Activated CD8-positive, alpha-beta T cell treated with anti-CD3 and anti-CD28 coated beads for 36 hours (primary cell): ENCODE data around the gene ACOT7. TPM values are rescaled to one million over a fixed set of nuclear protein-coding genes. Genes with fewer than 3 reads are reported as not detected.

Experiments
- ATAC-seq: fragments of 200-7000 bp; cut with Tn5 transposase; one replicate; pipeline ENCODE4 v1.10.0; 2021; ENCODE audit warnings: mild to moderate bottlenecking, moderate library complexity
- CTCF ChIA-PET: fragments of 350-600 bp; sonication (Branson Sonifier 250); formaldehyde crosslinking; loops from one replicate; lab custom pipeline; 2021; ENCODE audit warnings: antibody characterized with exemption; lab: Charles Lee
- POLR2A ChIA-PET: fragments of 350-600 bp; sonication (Branson Sonifier 250); formaldehyde crosslinking; loops from one replicate; lab custom pipeline; 2021; ENCODE audit warnings: antibody characterized with exemption; lab: Charles Lee
- DNase-seq: peaks from one replicate; pipeline ENCODE4 v3.0.0-alpha.2; 2020
- H3K27ac Mint-ChIP-seq: one replicate; pipeline ENCODE4 v1.8.0; 2021; ENCODE audit warnings: mild to moderate bottlenecking, mixed read lengths
- H3K27me3 Mint-ChIP-seq: one replicate; pipeline ENCODE4 v1.8.0; 2021; ENCODE audit warnings: mixed read lengths
- H3K36me3 Mint-ChIP-seq: one replicate; pipeline ENCODE4 v1.8.0; 2021; ENCODE audit warnings: low read depth, mixed read lengths
- H3K4me1 Mint-ChIP-seq: one replicate; pipeline ENCODE4 v1.8.0; 2021; ENCODE audit warnings: low read depth, mixed read lengths
- H3K4me3 Mint-ChIP-seq: one replicate; pipeline ENCODE4 v1.8.0; 2021; ENCODE audit warnings: mild to moderate bottlenecking, moderate library complexity, mixed read lengths
- H3K9me3 Mint-ChIP-seq: one replicate; pipeline ENCODE4 v1.8.0; 2021; ENCODE audit warnings: mixed read lengths
- intact Hi-C: fragments of 100-400 bp; cut with micrococcal nuclease; formaldehyde crosslinking; loops from one replicate; pipeline ENCODE4 v1.10.0; 2022
- total RNA-seq, 2 experiments: library from RNA; stranded (reverse); gene quantifications; one replicate each; pipeline ENCODE4 v1.2.3, GENCODE V29; 2021
- TF ChIP-seq, protein P1 (sequence below): fragments of 200-600 bp; IDR thresholded peaks from one replicate; pipeline ENCODE4 v1.8.0; 2022; ENCODE audit warnings: antibody characterized with exemption, mild to moderate bottlenecking

The ACOT7 gene
- total RNA-seq, 2 experiments from 2014 or later, result 80.4 to 86.7 TPM

DNA sequence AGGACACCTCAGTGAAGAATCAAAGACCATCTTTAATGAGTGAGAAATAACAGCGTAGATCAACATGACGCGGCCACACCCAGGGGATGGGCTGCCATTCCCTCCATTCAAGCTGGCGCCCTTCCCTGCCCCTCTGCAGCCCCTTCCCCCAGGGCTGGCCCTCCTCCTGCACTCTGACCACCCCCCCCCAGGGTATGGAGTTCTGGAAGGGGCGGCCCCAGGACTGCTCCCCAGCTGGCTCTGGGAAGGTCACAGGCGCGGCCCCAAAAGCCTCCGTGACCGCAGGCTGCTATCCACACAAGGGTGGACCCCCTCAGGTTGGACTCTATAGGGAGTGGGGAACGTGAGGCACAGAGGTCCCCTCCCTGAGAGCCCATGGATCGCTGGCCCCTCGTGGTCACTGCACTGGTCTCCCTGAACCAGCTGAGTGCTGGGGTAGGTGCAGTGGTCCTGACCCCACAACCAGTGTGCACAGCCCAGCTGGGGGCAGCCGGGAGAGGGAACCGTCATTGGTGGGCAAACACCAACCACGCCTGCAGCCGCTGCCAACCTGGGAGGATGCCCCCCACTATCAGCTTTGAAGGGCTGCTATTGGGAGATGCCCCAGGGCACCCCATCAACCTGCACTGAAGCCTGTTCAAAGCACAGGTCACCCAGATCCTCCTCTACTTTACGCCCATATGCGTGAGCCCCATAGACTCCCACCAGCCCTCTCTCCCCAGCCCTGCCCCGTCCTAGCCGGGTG lies 116.6 kb downstream of the ACOT7 start:
- no peak for ATAC-seq
- POLR2A ChIA-PET, result no interaction called here

DNA sequence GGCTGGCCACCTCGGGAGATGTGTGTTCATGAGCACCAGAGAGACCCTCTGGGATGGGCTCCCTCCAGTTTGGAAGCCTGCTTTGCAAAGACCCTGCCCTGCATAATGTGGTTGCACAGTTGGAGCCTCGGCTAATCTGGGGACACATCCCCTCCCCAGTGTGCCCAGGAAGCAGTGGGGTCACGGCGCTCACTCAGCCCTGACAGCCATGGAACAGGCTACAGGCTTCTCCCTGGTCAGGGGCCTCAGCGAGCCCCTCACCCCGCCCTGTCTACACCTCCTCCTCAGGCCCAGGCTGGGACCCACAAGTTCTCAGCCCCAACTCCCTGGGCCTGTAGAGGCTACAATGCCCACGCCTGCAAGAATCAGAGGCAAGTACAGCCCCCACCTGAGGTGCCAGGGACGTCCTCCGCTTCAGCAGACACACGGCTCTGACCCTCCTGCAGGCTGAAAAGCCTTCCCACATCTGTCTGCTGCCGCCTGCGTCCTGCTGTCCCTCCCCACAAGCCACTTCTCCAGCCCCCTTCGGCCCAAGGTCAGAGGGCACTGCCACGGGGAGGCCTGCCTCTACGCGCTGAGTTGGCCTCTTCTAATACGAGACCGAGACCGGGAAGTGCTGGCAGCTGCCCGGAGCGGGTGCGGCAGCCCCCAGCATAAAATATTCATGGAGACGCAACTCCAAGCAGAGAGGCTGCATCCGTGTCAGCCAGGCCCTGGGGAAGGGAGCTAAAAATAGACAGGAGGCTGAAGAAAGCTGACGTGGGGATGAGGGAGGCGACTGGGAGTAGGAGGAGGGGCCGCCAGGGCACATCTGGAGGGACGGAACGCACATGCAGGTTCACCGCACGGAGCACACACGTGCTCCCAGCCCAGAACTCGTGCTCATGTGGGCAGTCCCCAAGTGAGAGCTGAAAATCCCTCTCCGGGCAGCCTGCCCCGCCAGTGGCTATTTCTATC lies 117.5 kb downstream of the ACOT7 start:
- ChIA-PET POLR2A (no interaction called here), CTCF (no interaction called here)
- Mint-ChIP-seq H3K4me1 (no peaks in the 10 kb centered on the region), H3K36me3 (peaks cover 2% of the 10 kb centered on the region), H3K9me3 (no peaks in the 10 kb centered on the region), H3K4me3 (no peak overlapping the region), H3K27ac (no peak overlapping the region), H3K27me3 (no peaks in the 10 kb centered on the region)
- ATAC-seq (no peak), DNase-seq (no peak)
- intact Hi-C loops, result no loop called here
- TF ChIP-seq, protein P1, sequence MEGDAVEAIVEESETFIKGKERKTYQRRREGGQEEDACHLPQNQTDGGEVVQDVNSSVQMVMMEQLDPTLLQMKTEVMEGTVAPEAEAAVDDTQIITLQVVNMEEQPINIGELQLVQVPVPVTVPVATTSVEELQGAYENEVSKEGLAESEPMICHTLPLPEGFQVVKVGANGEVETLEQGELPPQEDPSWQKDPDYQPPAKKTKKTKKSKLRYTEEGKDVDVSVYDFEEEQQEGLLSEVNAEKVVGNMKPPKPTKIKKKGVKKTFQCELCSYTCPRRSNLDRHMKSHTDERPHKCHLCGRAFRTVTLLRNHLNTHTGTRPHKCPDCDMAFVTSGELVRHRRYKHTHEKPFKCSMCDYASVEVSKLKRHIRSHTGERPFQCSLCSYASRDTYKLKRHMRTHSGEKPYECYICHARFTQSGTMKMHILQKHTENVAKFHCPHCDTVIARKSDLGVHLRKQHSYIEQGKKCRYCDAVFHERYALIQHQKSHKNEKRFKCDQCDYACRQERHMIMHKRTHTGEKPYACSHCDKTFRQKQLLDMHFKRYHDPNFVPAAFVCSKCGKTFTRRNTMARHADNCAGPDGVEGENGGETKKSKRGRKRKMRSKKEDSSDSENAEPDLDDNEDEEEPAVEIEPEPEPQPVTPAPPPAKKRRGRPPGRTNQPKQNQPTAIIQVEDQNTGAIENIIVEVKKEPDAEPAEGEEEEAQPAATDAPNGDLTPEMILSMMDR, result no peak

More for the DNA sequence above, 116.6 kb downstream of the ACOT7 start:
- H3K4me3 Mint-ChIP-seq, result no peak overlapping the region
- no peak overlapping the region for H3K27ac Mint-ChIP-seq
- TF ChIP-seq, protein P1, result no peak
- CTCF ChIA-PET, result no interaction called here
- H3K4me1 Mint-ChIP-seq, result no peaks in the 10 kb centered on the region
- intact Hi-C loops, result no loop called here
- H3K36me3 Mint-ChIP-seq, result peaks cover 2% of the 10 kb centered on the region
- no peak for DNase-seq
- H3K27me3 Mint-ChIP-seq, result no peaks in the 10 kb centered on the region
- no peaks in the 10 kb centered on the region for H3K9me3 Mint-ChIP-seq

DNA sequence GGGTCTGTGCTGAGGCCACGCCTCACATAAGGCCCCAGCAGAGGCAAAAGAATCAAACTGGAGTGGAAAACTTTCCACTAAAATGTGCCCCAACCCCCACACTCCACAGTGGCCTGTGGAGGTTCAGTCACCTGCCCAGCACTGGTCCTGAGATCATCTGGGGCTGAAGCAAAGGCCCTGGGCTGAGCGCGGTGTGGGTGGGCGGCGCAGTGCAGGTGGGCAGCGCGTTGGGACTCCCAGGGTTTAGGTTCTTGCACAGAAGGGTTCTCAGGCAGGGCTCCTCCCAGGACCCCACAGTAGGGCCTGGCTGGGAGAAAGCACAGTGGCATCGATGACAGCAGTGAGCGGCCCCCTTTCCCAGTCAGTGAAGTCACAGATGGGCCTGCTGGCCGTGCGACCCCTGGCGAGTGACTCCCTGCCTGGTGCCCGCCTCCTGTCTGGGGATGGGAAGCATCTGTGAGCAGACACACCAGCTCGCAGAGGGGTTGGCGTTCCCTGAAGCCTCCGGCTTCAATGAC lies 118.9 kb downstream of the ACOT7 start:
- Mint-ChIP-seq H3K9me3 (no peaks in the 10 kb centered on the region), H3K27me3 (no peaks in the 10 kb centered on the region)
- no peak for DNase-seq

DNA sequence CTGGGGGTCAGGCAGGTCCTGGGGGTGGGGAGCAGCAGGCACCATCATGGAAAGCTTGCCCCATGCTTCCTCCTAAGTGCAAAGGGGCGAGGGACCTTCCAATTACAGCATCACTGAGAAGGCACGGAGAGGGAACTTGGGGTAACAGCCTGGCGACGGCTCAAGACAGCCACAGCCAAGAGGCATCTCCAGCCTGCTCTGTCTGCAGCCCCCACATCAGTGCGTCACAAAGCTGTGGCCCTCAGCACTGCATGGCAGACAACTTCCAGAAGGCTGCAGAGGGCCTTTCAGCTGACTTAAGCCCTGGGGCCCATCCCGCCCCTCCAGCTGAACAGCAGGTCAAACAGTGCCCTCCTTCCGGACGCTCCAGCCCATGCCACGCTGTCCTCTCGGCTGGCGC lies 119.5 kb downstream of the ACOT7 start:
- no peaks in the 10 kb centered on the region for H3K4me1 Mint-ChIP-seq
- H3K27ac Mint-ChIP-seq, result no peak overlapping the region
- H3K36me3 Mint-ChIP-seq, result peaks cover 2% of the 10 kb centered on the region
- ChIA-PET POLR2A (no interaction called here), CTCF (no interaction called here)
- H3K9me3 Mint-ChIP-seq, result no peaks in the 10 kb centered on the region
- no peak overlapping the region for H3K4me3 Mint-ChIP-seq
- intact Hi-C loops, result no loop called here
- TF ChIP-seq, protein P1, result no peak
- ATAC-seq, result no peak
- H3K27me3 Mint-ChIP-seq, result no peaks in the 10 kb centered on the region
- no peak for DNase-seq

More for the DNA sequence above, 118.9 kb downstream of the ACOT7 start:
- POLR2A ChIA-PET, result no interaction called here
- no peaks in the 10 kb centered on the region for H3K4me1 Mint-ChIP-seq
- intact Hi-C loops, result no loop called here
- TF ChIP-seq, protein P1, result no peak
- peaks cover 2% of the 10 kb centered on the region for H3K36me3 Mint-ChIP-seq
- no peak for ATAC-seq
- no peak overlapping the region for H3K4me3 Mint-ChIP-seq
- H3K27ac Mint-ChIP-seq, result no peak overlapping the region
- CTCF ChIA-PET, result interaction anchor here (0.6 kb wide), 1 partner anchor 12 kb away, joined by 3 read pairs; no protein-coding TSS in a partner anchor
